Prostate gland (tissue), 2 donors: ENCODE results near the gene SEMA3G.

Experiments used
- CTCF ChIP-seq, 4 experiments: fragments of 200-600 bp in 2 of 4; fragments of 450-650 bp in 2 of 4; sonication (generic) in 2 of 4; IDR thresholded peaks; 1 replicate in 3 of 4; 2 replicates in 1 of 4; pipeline ENCODE4 v1.5.1; 2016 to 2019; ENCODE audit warnings: antibody characterized with exemption in 4 of 4, mild to moderate bottlenecking in 2 of 4, moderate library complexity in 2 of 4
- POLR2A ChIP-seq: fragments of 450-650 bp; IDR thresholded peaks from one replicate; pipeline ENCODE4 v1.6.1; 2016; ENCODE audit warnings: antibody characterized with exemption, mild to moderate bottlenecking

GRCh38 chr3:52453496-52454249 is 8.8 kb upstream of the SEMA3G start, which contains the start of gene TNNC1:
- TF ChIP-seq CTCF (IDR thresholded peaks at IDR 0.05) (no peak), POLR2A (no peak)
